ENCODE data around the gene VWCE. TPM values are rescaled to one million over a fixed set of nuclear protein-coding genes. Genes with fewer than 3 reads are reported as not detected.
A peak's percentile ranks its signal among the peaks of the same experiment; 100 is the strongest.

Gene VWCE
- total RNA-seq, 1 experiment from 2014 or later, result 20.6 TPM

GRCh38 chr11:61264795-61265194, 30.3 kb downstream of the VWCE start:
- WGBS (ENCODE audit: extremely low coverage, insufficient read length, low lambda C conversion rate), result no CpG with 5 or more reads among the region's 14 CpGs
- Histone ChIP-seq H3K4ac (ENCODE audit: low read depth, low read length) (no peak overlapping the region), H2AFZ (ENCODE audit: low read length) (no peak overlapping the region), H3K4me1 (ENCODE audit: insufficient read depth, low read length) (no peaks in the 10 kb centered on the region), H3T11ph (ENCODE audit: low read length) (no peak overlapping the region), H3K27ac (ENCODE audit: insufficient read length, low read depth, low read length) (no peak overlapping the region), H3K9ac (ENCODE audit: extremely low read depth, insufficient read length, low read length) (no peak overlapping the region), H4K91ac (ENCODE audit: insufficient read length, low read depth, low read length) (no peak overlapping the region), H3K14ac (ENCODE audit: insufficient read depth, low read length) (no peak overlapping the region), H2BK20ac (ENCODE audit: low read depth, low read length, poor library complexity, severe bottlenecking) (no peak overlapping the region), H2BK5ac (ENCODE audit: insufficient read length, low read length) (no peak overlapping the region), H2BK120ac (ENCODE audit: low read depth, low read length, poor library complexity, severe bottlenecking) (no peak overlapping the region), H4K20me1 (ENCODE audit: control insufficient read depth, insufficient read depth, insufficient read length) (no peaks in the 10 kb centered on the region), H4K5ac (ENCODE audit: insufficient read length, low read depth, low read length) (no peak overlapping the region), H3K23ac (ENCODE audit: insufficient read length, low read depth, low read length) (no peak overlapping the region), H3K9me3 (ENCODE audit: control insufficient read depth, low read depth, low read length) (no peaks in the 10 kb centered on the region), H2AK5ac (ENCODE audit: insufficient read length, low read length) (no peak overlapping the region), H2BK12ac (ENCODE audit: insufficient read length, low read depth, low read length) (no peak overlapping the region), H3K56ac (ENCODE audit: insufficient read length, low read depth, low read length) (no peak overlapping the region), H3K79me1 (ENCODE audit: insufficient read depth, low read depth, low read length, poor library complexity, severe bottlenecking) (no peaks in the 10 kb centered on the region), H3K4me2 (ENCODE audit: insufficient read depth, insufficient read length, low read length) (no peak overlapping the region), H3K79me2 (ENCODE audit: insufficient read depth, low read length) (no peaks in the 10 kb centered on the region), H3K23me2 (ENCODE audit: insufficient read length, low read depth, low read length, poor library complexity, severe bottlenecking) (no peaks in the 10 kb centered on the region), H2BK15ac (ENCODE audit: low read depth, low read length) (no peak overlapping the region), H3K27me3 (ENCODE audit: insufficient read depth, low read length) (no peaks in the 10 kb centered on the region), H4K8ac (replicated peaks; ENCODE audit: insufficient read length, low read depth, low read length) (no peak overlapping the region), H3K18ac (ENCODE audit: insufficient read length, low read depth, low read length) (no peak overlapping the region)
- H3K27me3 Mint-ChIP-seq (ENCODE audit: low read depth), result no peaks in the 10 kb centered on the region
- H3K9me3 Mint-ChIP-seq, result no peaks in the 10 kb centered on the region
- H3K36me3 Mint-ChIP-seq (ENCODE audit: insufficient read depth in 1 of 3, low read depth in 3 of 3), result peaks cover 0 to 7% (median 0%) of the 10 kb centered on the region in 3 experiments; a peak in 2 of 7 replicates
- H3K27ac Mint-ChIP-seq, result 0 out of 7 replicates have a peak overlapping the region, but pooled peaks of 1 of the 3 experiments have one; percentile 25
- H3K4me1 Mint-ChIP-seq, result no peaks in the 10 kb centered on the region
- no peak for TF ChIP-seq CTCF (conservative IDR thresholded peaks at IDR 0.05)
- no peak overlapping the region for H3K4me3 Mint-ChIP-seq
- no peak for DNase-seq

Data from H9 (cell line).